ENCODE measurements around the gene TMEM47. TPM values are rescaled to one million over a fixed set of nuclear protein-coding genes. Genes with fewer than 3 reads are reported as not detected.

The TMEM47 gene
- total RNA-seq, 1 donor from 2014 or later: 31.5 TPM

GRCh38 chrX:34598362-34598761 is 58.7 kb downstream of the TMEM47 start:
- ATAC-seq (ENCODE audit: poor library complexity): no peak
- DNase-seq: no peak
- intact Hi-C loops (cut with DNase I): no loop called here

GRCh38 chrX:34586936-34587335 is 70.1 kb downstream of the TMEM47 start:
- no peak for DNase-seq
- intact Hi-C loops (cut with DNase I): no loop called here

GRCh38 chrX:34586346-34586911 is 70.7 kb downstream of the TMEM47 start:
- intact Hi-C loops (cut with DNase I): no loop called here
- no peak for ATAC-seq (ENCODE audit: poor library complexity)
- no peak for DNase-seq

More at GRCh38 chrX:34586936-34587335, 70.1 kb downstream of the TMEM47 start:
- ATAC-seq (ENCODE audit: poor library complexity): no peak

GRCh38 chrX:34585561-34585960 is 71.5 kb downstream of the TMEM47 start:
- ATAC-seq (ENCODE audit: poor library complexity): no peak
- intact Hi-C loops (cut with DNase I): no loop called here
- DNase-seq: no peak

GRCh38 chrX:34584781-34585180 is 72.3 kb downstream of the TMEM47 start:
- intact Hi-C loops (cut with DNase I): no loop called here

GRCh38 chrX:34580069-34580468 is 77.0 kb downstream of the TMEM47 start:
- intact Hi-C loops (cut with DNase I): no loop called here
- ATAC-seq (ENCODE audit: poor library complexity) (no peak), DNase-seq (no peak)

More at GRCh38 chrX:34584781-34585180, 72.3 kb downstream of the TMEM47 start:
- DNase-seq (no peak), ATAC-seq (ENCODE audit: poor library complexity) (no peak)

GRCh38 chrX:34578237-34578636 is 78.8 kb downstream of the TMEM47 start:
- ATAC-seq (ENCODE audit: poor library complexity) (no peak), DNase-seq (no peak)
- intact Hi-C loops (cut with DNase I): no loop called here

Measured in Right ventricle myocardium superior (tissue), 1 donor.